AG09309 (cell line): ENCODE results near the gene WDR86.

ENCODE experiments used
- DNase-seq: peaks from one replicate; pipeline ENCODE4 v3.0.0-alpha.2; 2010; ENCODE audit warnings: low read depth
- H3K4me3 ChIP-seq: 2 replicates; pipeline ENCODE4 v1.5.1; 2011; ENCODE audit warnings: mild to moderate bottlenecking, low read depth, low read length, moderate library complexity; ENCODE audit not compliant: control insufficient read depth
- TF ChIP-seq, protein P1 (sequence below): IDR thresholded peaks from 2 replicates; pipeline ENCODE4 v1.5.1; 2011; ENCODE audit warnings: mild to moderate bottlenecking, low read depth, low read length, inconsistent platforms; ENCODE audit not compliant: insufficient read depth, control insufficient read depth; ENCODE audit errors: missing control alignments

WDR86 gene

DNA sequence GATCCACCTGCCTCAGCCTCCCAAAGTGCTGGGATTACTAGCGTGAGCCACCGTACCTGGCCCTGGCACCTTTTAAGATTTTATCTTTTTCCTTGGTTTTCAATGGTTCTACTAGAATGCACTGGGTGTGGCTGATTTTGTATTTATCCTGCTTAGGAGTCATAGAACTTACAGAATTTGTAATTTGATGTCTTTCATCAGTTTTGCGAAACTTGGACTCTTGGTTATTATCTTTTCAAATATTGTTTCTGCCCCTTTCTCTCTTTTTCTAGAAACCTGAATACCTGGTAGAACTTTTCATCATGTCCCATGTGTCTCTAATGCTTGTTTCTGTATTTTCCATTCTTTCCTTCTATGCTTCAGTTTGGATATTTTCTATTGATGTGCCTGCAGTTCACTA lies 71.0 kb downstream of the WDR86 start:
- TF ChIP-seq, protein P1, sequence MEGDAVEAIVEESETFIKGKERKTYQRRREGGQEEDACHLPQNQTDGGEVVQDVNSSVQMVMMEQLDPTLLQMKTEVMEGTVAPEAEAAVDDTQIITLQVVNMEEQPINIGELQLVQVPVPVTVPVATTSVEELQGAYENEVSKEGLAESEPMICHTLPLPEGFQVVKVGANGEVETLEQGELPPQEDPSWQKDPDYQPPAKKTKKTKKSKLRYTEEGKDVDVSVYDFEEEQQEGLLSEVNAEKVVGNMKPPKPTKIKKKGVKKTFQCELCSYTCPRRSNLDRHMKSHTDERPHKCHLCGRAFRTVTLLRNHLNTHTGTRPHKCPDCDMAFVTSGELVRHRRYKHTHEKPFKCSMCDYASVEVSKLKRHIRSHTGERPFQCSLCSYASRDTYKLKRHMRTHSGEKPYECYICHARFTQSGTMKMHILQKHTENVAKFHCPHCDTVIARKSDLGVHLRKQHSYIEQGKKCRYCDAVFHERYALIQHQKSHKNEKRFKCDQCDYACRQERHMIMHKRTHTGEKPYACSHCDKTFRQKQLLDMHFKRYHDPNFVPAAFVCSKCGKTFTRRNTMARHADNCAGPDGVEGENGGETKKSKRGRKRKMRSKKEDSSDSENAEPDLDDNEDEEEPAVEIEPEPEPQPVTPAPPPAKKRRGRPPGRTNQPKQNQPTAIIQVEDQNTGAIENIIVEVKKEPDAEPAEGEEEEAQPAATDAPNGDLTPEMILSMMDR = no peak
- no peak for DNase-seq
- H3K4me3 ChIP-seq = no peak overlapping the region

DNA sequence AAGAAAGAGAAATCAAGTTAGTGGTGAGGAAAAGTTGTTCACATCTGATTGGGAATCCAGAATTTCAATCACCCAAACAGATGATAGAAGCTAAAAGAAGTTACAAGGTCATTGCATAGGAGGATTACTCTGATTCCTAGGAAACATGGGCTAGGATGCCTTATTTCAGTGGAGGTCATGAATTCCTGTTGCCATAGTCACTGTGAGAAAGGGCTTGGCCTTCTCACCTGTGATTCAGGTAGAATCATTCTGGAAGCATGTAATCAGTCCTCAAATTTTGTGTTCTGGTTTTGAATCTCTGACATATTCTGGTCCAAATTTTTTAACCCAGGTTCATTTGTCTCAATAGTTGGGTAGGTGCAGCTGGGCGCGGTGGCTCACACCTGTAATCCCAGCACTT lies 72.5 kb downstream of the WDR86 start:
- no peak for DNase-seq
- H3K4me3 ChIP-seq = no peak overlapping the region
- TF ChIP-seq, protein P1 = no peak

DNA sequence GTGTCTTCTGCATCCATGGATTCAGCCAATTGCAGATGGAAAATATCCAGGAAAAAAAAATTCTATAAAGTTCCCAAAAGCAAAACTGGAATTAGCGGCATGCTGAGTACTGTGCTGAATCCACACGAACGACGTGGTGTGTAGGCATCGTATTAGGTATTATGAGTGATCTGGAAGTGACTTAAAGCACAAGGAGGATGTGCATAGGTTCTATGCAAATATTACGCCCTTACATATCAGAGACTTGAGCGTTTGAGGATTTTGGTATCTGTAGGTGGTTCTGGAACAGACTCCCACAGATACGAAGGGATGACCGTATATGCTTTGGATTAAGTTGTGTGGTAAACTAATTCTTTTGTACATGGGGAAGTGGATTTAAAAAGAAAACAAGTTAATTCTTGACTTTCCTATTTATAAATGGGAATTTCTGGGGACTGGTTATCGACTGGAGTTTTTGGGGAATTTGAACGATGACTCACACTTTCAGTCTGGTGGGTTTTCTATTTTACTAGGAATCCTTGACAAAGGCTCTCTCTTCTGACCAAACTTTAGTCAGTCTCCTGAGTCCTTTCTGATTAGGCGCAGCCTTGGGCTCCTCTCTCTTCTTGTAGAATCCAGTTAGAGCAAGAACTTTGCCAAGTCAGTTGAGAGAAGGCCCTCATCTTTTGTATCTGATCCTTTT lies 73.7 kb downstream of the WDR86 start:
- H3K4me3 ChIP-seq = no peak overlapping the region
- no peak for DNase-seq
- TF ChIP-seq, protein P1 = no peak

DNA sequence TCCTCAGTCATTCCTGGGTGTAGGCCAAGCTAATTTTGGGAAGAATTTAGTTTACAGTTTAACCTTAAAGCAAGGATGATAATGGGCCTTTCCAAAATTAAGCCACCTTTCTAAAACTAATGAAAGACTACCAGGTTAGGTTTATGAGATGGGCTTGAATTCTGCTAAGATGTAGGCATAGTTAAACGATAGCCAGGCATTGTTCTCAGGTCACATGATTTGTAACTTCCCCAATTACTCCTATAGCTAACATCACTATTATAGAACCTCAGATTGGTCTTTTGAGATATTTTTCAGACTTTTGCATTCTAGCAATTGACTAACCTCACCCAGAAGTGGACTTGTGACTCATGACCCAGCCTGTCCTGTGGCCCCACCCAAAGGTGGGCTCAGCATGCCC lies 75.2 kb downstream of the WDR86 start:
- TF ChIP-seq, protein P1 = no peak
- no peak overlapping the region for H3K4me3 ChIP-seq
- DNase-seq = no peak
